GM18519 (cell line): Measurements from ENCODE around the gene ARNT2.

Source experiments
- ATAC-seq: cut with Tn5 transposase; IDR thresholded peaks from one replicate; pipeline ENCODE4 v1.9.1; 2021; ENCODE audit warnings: mild to moderate bottlenecking, moderate library complexity; ENCODE audit not compliant: unreplicated experiment, low FRiP score

Gene ARNT2

GRCh38 chr15:80549191-80549590 is 145.0 kb downstream of the ARNT2 start:
- no peak for ATAC-seq

- ATAC-seq, result no peak
These were observed 145.5 kb downstream of the ARNT2 start for GRCh38 chr15:80549654-80550053.

- ATAC-seq, result no peak
These were observed 146.2 kb downstream of the ARNT2 start for GRCh38 chr15:80550219-80550907.

GRCh38 chr15:80550908-80551260 is 146.7 kb downstream of the ARNT2 start:
- no peak for ATAC-seq

GRCh38 chr15:80551348-80551747 is 147.2 kb downstream of the ARNT2 start:
- no peak for ATAC-seq

- ATAC-seq, result no peak
These were observed 150.4 kb downstream of the ARNT2 start for GRCh38 chr15:80554560-80554959.

GRCh38 chr15:80556694-80557367 is 152.6 kb downstream of the ARNT2 start:
- ATAC-seq, result no peak

- ATAC-seq, result no peak
These were observed 153.5 kb downstream of the ARNT2 start for GRCh38 chr15:80557441-80558234.

- ATAC-seq, result no peak
These were observed 154.6 kb downstream of the ARNT2 start for GRCh38 chr15:80558631-80559319.

GRCh38 chr15:80559320-80559693 is 155.1 kb downstream of the ARNT2 start:
- ATAC-seq, result no peak

GRCh38 chr15:80559761-80560160 is 155.6 kb downstream of the ARNT2 start:
- ATAC-seq, result no peak

GRCh38 chr15:80560601-80561400 is 156.6 kb downstream of the ARNT2 start:
- ATAC-seq, result no peak

GRCh38 chr15:80561500-80561899 is 157.3 kb downstream of the ARNT2 start:
- ATAC-seq, result no peak

GRCh38 chr15:80562033-80562432 is 157.9 kb downstream of the ARNT2 start:
- no peak for ATAC-seq

GRCh38 chr15:80562846-80563245 is 158.7 kb downstream of the ARNT2 start:
- no peak for ATAC-seq

- ATAC-seq, result no peak
These were observed 159.3 kb downstream of the ARNT2 start for GRCh38 chr15:80563372-80563997.

GRCh38 chr15:80564056-80564455 is 159.9 kb downstream of the ARNT2 start:
- no peak for ATAC-seq

- ATAC-seq, result no peak
These were observed 161.2 kb downstream of the ARNT2 start for GRCh38 chr15:80565398-80565797.

- no peak for ATAC-seq
These were observed 161.8 kb downstream of the ARNT2 start for GRCh38 chr15:80565988-80566387.

GRCh38 chr15:80567721-80568157 is 163.6 kb downstream of the ARNT2 start:
- ATAC-seq, result no peak
